LNCAP (cell line): ENCODE data around the gene MYL7.

Source experiments
- CTCF ChIP-seq: fragments of 450-650 bp; IDR thresholded peaks from 2 replicates; pipeline ENCODE4 v1.5.1; 2017; ENCODE audit warnings: mild to moderate bottlenecking

MYL7 gene

GRCh38 chr7:44121761-44122420 lies 19.2 kb downstream of the MYL7 start:
- TF ChIP-seq CTCF = no peak

- TF ChIP-seq CTCF = no peak
These were observed 20.7 kb downstream of the MYL7 start for GRCh38 chr7:44120395-44120794.

- TF ChIP-seq CTCF = no peak
These were observed 21.2 kb downstream of the MYL7 start for GRCh38 chr7:44119829-44120380.

DNA sequence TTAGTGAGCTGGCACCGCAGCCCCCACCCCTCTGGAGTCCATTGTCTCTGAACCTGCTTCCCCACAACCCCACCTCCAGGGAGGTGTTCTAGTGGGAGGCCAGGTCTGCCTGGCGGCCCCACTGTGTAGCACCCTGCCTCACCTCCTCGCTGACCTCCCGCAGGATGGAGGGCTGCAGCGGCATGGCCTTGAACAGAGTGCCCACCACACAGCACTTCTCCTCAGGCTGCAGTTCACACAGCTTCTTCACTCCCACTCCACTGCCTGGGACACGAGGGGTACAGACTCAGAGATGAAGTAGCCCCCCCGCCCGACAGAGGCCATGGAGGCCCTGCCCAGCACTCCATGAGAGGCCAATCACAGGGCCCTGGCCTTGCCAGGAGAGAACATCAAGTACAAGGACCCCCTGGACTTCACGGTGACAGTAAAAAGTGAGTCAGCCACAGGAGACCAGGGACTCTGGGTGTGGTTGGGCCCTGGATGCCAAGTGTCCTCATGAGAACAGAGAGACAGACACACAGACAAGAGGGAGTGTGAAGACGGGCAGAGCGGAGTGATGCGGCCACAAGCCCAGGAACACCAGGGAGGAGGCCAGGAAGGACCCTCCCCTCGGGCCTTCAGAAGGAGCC lies 23.2 kb downstream of the MYL7 start:
- TF ChIP-seq CTCF = no peak

- TF ChIP-seq CTCF = no peak
These were observed 24.1 kb downstream of the MYL7 start for GRCh38 chr7:44116789-44117666.

DNA sequence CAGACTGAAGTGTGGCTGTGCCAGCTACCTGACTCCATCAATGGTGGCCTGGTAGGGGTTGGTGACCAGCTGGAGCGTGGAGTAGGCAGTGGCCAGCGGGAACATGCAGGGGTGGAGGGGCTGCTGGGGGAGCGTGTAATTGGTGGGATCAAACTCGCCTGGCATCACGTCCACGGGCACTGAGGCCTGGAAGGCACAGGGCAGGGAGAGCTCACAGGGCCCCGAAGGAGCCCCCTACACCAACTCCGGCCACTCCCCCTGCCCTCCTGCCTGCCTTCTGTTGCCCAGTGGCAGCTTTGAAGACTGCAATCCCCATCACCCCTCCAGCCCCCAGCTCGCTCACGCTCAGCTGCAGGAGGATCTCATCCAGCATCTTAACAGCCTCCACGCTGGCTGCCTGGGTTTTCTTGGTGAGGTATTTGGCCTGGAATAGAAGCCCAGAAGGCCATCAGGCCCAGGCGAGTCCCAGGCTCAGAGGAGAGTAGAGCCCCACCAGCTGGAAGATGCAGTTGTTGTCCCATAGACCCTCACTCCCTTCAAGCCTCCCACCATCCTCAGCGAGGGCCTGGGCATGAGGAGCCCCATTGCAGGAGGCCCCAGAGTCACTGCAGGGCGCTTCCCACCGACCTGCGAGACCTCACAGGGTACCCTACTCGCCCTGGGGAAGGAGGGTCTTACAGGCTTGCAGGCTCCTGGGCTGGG lies 24.9 kb downstream of the MYL7 start:
- no peak for TF ChIP-seq CTCF
